Epithelial cell of proximal tubule (primary cell): ENCODE measurements around the gene CARMIL1. TPM values are rescaled to one million over a fixed set of nuclear protein-coding genes. Genes with fewer than 3 reads are reported as not detected.

Source experiments
- DNase-seq: peaks from one replicate; pipeline ENCODE4 v3.0.0-alpha.2; 2011; ENCODE audit warnings: low read depth
- H3K4me3 ChIP-seq: 2 replicates; pipeline ENCODE4 v1.5.1; 2011; ENCODE audit warnings: low read depth, mild to moderate bottlenecking, low read length
- CTCF ChIP-seq: conservative IDR thresholded peaks from 2 replicates; pipeline ENCODE4 v1.5.1; 2012; ENCODE audit warnings: low read depth, mild to moderate bottlenecking, low read length
- total RNA-seq: library from RNA; depleted of rRNA; stranded (reverse); fragments of >200 nt; gene quantifications from 2 replicates; pipeline ENCODE4 v1.2.3, GENCODE V29; 2015

The CARMIL1 gene
- total RNA-seq, 1 donor from 2014 or later, result 27.7 TPM

GRCh38 chr6:25253351-25253750 is 25.8 kb upstream of the CARMIL1 start:
- DNase-seq, result no peak
- no peak for TF ChIP-seq CTCF

GRCh38 chr6:25254671-25255070 is 24.5 kb upstream of the CARMIL1 start:
- DNase-seq, result no peak
- no peak overlapping the region for H3K4me3 ChIP-seq
- no peak for TF ChIP-seq CTCF

More at GRCh38 chr6:25253351-25253750, 25.8 kb upstream of the CARMIL1 start:
- H3K4me3 ChIP-seq, result no peak overlapping the region

- no peak for DNase-seq
- no peak overlapping the region for H3K4me3 ChIP-seq
- TF ChIP-seq CTCF, result no peak
These were observed 21.4 kb upstream of the CARMIL1 start for GRCh38 chr6:25257686-25258348.

- H3K4me3 ChIP-seq, result no peak overlapping the region
- no peak for TF ChIP-seq CTCF
- no peak for DNase-seq
These were observed 19.4 kb upstream of the CARMIL1 start for GRCh38 chr6:25259756-25260155.

GRCh38 chr6:25263657-25264056 is 15.5 kb upstream of the CARMIL1 start:
- H3K4me3 ChIP-seq, result no peak overlapping the region
- TF ChIP-seq CTCF, result no peak
- DNase-seq, result no peak

GRCh38 chr6:25266456-25267100 is 12.6 kb upstream of the CARMIL1 start:
- TF ChIP-seq CTCF, result no peak
- H3K4me3 ChIP-seq, result no peak overlapping the region
- DNase-seq, result no peak

GRCh38 chr6:25267662-25268061 is 11.5 kb upstream of the CARMIL1 start:
- TF ChIP-seq CTCF, result no peak
- no peak for DNase-seq
- no peak overlapping the region for H3K4me3 ChIP-seq
